IPS-15b (cell line): ENCODE measurements around the gene DHDDS.

Experiments used
- H3K27me3 ChIP-seq: one replicate; pipeline ENCODE4 v1.6.1; 2013; ENCODE audit warnings: low read length; ENCODE audit not compliant: control insufficient read depth, insufficient read depth
- H3K36me3 ChIP-seq: one replicate; pipeline ENCODE4 v1.6.1; 2013; ENCODE audit warnings: low read length; ENCODE audit not compliant: control insufficient read depth, insufficient read depth
- H3K4me1 ChIP-seq: one replicate; pipeline ENCODE4 v1.6.1; 2013; ENCODE audit warnings: mild to moderate bottlenecking, low read length; ENCODE audit not compliant: control insufficient read depth, insufficient read depth
- H3K4me3 ChIP-seq: one replicate; pipeline ENCODE4 v1.5.1; 2013; ENCODE audit warnings: low read depth, low read length
- H3K9ac ChIP-seq: one replicate; pipeline ENCODE4 v1.6.1; 2013; ENCODE audit warnings: low read depth, mild to moderate bottlenecking, low read length
- H3K9me3 ChIP-seq: one replicate; pipeline ENCODE4 v1.6.1; 2013; ENCODE audit warnings: mild to moderate bottlenecking, low read length; ENCODE audit not compliant: control insufficient read depth, insufficient read depth

DHDDS gene

DNA sequence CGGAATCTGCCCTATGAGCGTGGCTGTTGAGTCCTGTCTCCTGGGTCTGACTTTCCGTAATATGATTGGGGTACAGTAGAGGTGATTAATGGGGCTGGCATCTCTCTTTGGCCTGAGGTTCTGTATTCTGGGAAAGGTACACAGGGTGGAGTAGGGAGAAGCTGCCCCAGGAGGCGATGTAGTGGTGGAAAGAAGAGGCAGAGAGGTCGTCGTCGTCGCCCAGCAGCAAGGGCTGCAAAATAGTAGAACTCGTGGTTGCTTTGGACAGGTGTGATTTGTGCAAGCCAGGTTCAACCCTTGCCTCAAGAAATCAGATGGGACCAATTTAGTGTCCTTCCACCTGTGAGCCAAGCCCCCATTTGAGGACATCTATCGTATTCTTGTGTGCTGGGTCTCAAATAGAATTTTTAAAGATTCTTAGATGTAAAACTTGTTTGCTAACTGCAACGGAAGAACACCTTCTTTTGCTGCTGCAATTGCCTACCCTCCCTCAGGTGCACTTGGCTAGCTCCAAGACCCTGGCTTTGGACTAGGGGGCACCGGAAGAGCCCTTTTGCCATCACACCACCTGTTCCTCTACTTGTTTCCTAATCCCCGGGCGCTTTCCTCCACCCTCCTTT, 38.9 kb downstream of the DHDDS start:
- no peaks in the 10 kb centered on the region for H3K27me3 ChIP-seq
- H3K9ac ChIP-seq = no peak overlapping the region

DNA sequence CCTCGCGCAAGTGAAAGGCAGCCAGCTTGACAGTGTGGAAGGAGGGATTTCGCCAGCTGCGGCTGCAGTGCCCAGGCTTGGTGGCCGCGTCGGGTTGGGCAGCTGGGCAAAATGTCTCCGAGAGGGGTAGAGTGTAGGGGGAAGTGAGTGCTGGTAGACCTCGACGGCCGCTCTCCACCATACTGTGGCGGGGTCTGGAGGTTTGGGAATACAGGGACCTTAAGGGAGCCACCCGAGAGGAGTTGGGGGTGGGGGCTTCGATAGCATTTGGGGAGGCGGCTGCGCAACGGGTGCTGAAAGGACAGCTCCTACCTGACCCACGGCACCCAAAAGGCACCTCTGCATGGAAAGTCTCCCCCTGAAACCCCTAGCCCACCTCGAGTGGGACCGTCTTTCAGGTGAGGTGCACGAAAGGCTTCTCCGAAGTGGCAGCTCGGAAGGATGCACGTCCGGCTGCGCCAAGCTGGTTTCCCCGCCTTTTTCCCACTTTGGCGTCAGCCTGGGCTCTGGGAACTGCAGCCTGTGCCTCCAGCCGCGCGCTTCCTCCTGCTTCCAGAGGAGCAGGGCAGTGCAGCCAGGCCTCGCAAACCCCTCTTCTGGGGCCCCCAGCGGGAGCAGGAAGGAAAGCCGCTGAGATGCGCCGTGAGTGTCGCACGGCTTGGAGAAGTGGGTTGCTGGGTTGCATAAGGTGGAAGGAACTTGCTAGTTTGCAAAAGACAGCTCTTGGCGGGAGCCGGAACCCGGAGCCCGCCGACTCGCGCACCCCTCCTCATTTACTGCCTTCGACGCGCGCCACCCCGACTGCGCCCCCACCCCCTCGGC, 39.6 kb downstream of the DHDDS start:
- no peaks in the 10 kb centered on the region for H3K9me3 ChIP-seq
- H3K4me3 ChIP-seq = peak overlapping the region; percentile 80
- H3K27me3 ChIP-seq = no peaks in the 10 kb centered on the region
- peaks cover 35% of the 10 kb centered on the region for H3K36me3 ChIP-seq
- H3K4me1 ChIP-seq = peaks cover 16% of the 10 kb centered on the region
- peak overlapping the region; percentile 41 for H3K9ac ChIP-seq

More for the DNA sequence above, 38.9 kb downstream of the DHDDS start:
- H3K9me3 ChIP-seq = no peaks in the 10 kb centered on the region
- peak overlapping the region; percentile 80 for H3K4me3 ChIP-seq
- H3K4me1 ChIP-seq = peaks cover 16% of the 10 kb centered on the region
- H3K36me3 ChIP-seq = peaks cover 37% of the 10 kb centered on the region

DNA sequence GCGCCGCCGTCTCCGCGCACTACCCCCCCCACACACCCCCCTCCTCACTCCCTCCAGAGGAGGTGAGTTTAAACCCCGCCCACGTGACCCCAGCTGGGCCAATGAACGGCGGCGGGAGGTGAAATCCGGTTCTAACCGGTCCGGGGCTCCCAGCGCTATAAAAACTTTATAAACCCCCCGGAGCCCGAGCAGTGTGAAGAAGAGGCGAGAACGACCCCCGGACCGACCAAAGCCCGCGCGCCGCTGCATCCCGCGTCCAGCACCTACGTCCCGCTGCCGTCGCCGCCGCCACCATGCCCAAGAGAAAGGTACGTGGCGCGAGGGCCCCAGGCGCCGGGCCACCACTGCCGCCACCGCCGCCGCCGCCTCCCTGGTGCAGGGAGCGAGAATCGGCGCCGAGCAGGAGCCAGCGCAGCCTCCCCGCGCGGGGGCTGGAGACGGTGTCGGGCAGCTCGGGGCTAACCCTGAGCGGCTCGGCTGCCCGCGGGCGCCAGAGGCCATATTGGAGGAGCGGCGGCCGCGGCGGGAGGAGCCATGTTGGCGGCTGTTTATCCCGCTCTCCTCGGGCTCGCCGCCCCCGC, 40.3 kb downstream of the DHDDS start, which contains the start of gene HMGN2:
Gene HMGN2, plus strand, starts transcription at position 121 of the 581 bp plus-strand sequence. Its CDS starts 173 bp downstream, at position 294.
- Histone ChIP-seq H3K36me3 (peaks cover 33% of the 10 kb centered on the region), H3K9ac (peak within 1 kb of the TSS; percentile 83)

DNA sequence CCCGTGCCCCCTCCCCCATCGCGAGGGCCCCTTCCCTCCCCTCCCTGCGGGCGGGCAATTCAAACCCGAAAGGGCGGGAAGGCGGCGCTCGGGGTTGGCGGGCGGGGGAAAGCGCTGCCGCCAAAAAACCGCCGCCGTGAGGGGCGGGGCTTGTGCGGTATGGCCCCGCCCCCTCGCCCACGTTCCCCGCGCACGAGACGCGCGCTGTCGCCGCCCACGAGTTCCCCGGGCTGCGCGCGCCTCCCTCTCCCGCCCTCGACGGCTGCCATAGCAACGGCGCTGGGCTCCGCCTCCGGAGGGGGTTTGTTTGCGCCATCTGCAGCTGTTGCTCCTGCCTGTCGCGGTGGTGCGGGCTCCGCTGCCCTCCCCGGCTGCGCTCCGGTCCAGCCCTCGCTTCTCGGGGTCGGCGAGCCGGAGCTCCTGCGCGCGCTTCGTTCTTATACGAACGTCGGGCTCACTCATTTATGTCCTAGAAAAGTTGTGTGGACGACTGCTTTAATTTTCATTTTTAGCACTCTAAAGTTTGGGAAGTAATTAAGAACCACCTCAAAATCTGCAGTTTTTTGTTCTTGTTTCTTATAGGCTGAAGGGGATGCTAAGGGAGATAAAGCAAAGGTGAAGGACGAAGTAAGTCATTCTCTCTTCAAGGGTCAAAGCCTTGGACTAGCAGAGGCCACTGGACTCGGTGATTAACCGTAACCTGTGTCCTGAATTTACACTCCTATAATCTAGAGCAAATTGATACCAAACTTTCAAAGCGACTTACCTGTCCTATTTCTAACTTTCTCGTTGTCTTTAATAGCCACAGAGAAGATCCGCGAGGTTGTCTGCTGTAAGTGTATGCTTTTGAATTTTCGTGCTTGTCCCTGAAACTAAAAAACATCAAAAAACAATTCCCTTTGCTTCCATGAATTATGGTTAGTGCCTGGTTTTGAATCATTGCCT, 41.1 kb downstream of the DHDDS start:
- Histone ChIP-seq H3K4me3 (peak overlapping the region; percentile 80), H3K9me3 (no peaks in the 10 kb centered on the region), H3K27me3 (no peaks in the 10 kb centered on the region), H3K36me3 (peaks cover 33% of the 10 kb centered on the region), H3K9ac (no peak overlapping the region), H3K4me1 (peaks cover 16% of the 10 kb centered on the region)

More for the DNA sequence above, 40.3 kb downstream of the DHDDS start, which contains the start of gene HMGN2:
- Histone ChIP-seq H3K27me3 (no peaks in the 10 kb centered on the region), H3K9me3 (no peaks in the 10 kb centered on the region), H3K4me3 (peak within 1 kb of the TSS; percentile 80), H3K4me1 (peaks cover 16% of the 10 kb centered on the region)

DNA sequence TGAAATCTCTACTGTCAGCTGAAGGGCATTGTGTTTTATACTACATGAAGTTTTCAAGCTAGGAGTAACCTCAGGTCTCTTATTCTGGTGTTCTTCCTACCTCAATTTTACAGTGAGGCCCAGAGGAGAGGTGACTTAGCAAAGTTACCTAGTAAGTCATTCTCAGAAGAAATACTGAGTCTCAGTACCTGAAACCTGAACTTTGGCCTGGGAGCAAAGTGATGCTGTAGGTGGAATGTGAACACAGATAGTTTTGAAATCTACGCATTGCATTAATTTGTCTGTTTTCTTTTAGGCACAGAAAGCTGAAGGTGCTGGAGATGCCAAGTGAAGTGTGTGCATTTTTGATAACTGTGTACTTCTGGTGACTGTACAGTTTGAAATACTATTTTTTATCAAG, 42.7 kb downstream of the DHDDS start:
- Histone ChIP-seq H3K4me3 (no peak overlapping the region), H3K4me1 (peaks cover 16% of the 10 kb centered on the region), H3K36me3 (peaks cover 27% of the 10 kb centered on the region), H3K27me3 (no peaks in the 10 kb centered on the region), H3K9me3 (no peaks in the 10 kb centered on the region), H3K9ac (no peak overlapping the region)

DNA sequence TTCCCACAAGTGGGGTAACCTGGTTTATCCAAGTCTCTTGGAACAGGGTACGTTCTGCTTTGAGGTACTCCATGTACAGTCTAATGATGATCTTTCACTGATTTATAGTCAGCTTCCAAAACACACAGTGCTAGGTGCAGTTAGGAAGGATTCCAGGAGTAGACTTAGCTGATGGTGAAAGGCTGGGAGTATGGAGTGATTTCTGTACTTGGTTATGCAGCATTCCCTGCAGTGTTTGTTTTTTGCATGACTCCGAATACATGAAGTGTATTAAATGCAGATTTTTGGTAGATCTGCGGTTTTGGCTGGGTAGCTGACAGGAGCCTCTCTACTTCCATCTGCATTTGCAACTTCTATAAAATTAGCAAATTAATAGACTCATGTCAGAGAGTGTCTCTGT, 43.9 kb downstream of the DHDDS start:
- Histone ChIP-seq H3K9ac (no peak overlapping the region), H3K27me3 (no peaks in the 10 kb centered on the region), H3K4me1 (peaks cover 9% of the 10 kb centered on the region), H3K4me3 (no peak overlapping the region), H3K9me3 (no peaks in the 10 kb centered on the region), H3K36me3 (peaks cover 25% of the 10 kb centered on the region)

DNA sequence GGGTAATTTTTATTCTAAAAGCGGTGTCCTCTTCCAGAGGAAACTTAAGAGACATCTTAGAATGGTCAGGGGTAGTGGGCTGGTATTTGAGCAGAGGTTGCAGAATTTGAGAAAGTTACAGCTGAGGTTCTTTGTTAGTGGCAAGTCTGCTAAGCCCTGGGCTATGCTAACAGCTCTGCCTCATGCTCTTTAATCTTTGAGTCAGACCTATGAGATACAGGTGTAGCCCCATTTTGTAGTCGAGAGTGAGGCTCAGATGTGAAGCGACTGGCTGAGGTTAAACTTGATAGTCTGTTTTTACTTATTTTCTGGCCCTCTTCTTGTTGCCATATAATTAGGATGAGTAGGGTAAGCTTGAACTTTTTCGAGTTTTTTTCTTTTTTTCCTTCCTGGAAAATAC, 44.8 kb downstream of the DHDDS start:
- Histone ChIP-seq H3K9me3 (no peaks in the 10 kb centered on the region), H3K4me1 (peaks cover 9% of the 10 kb centered on the region), H3K36me3 (peaks cover 25% of the 10 kb centered on the region), H3K4me3 (no peak overlapping the region), H3K27me3 (no peaks in the 10 kb centered on the region), H3K9ac (no peak overlapping the region)

DNA sequence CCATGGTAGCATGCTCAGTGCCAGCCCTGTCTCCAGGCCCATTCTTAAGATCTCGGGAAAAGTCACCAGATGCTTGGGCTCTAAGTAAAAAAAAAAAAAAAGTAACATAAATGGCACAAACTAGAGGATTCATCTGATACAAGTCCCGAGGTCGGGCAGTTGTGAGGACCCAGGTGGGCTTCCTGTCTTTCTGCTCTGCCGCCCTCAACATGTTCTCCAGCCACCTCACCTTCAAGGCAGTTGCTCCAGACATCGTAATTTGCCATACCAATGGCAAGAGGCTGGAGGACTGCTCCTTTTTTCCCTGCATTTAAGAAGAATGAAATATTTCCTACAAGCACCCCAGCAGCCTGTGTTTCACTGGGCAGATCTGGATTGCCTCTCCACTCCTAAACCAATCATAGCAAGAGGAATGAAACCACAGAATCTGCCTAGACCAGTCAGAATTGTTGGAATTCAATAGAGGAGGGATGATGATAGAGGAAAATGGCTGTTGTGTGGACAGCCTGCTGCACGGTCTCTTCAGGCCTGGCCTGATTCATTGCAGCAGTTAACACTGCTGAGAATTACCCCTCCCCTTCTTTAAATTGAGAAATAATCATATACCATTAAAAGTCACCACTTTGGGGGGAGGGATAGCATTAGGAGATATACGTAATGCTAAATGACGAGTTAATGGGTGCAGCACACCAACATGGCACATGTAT, 45.5 kb downstream of the DHDDS start:
- H3K9me3 ChIP-seq = no peaks in the 10 kb centered on the region
- H3K4me1 ChIP-seq = peaks cover 9% of the 10 kb centered on the region
- no peaks in the 10 kb centered on the region for H3K27me3 ChIP-seq
- no peak overlapping the region for H3K4me3 ChIP-seq
- peaks cover 25% of the 10 kb centered on the region for H3K36me3 ChIP-seq
- H3K9ac ChIP-seq = no peak overlapping the region

DNA sequence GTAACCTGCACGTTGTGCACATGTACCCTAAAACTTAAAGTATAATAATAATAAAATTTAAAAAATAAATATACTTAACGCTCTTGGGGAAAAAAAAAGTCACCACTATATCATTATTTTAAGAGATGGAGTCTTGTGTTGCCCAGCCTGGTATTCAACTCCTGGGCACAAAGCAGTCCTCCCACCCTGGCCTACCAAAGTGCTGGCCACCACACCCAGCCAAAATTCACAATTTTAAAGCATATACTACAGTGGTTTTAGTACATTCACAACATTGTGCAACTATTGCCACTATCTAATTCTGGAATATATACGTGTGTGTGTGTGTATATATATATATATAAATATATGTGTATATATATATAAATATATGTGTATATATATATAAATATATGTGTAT, 46.0 kb downstream of the DHDDS start:
- H3K9me3 ChIP-seq = no peaks in the 10 kb centered on the region
- H3K9ac ChIP-seq = no peak overlapping the region
- H3K36me3 ChIP-seq = peaks cover 25% of the 10 kb centered on the region
- peaks cover 9% of the 10 kb centered on the region for H3K4me1 ChIP-seq
- no peak overlapping the region for H3K4me3 ChIP-seq
- no peaks in the 10 kb centered on the region for H3K27me3 ChIP-seq

DNA sequence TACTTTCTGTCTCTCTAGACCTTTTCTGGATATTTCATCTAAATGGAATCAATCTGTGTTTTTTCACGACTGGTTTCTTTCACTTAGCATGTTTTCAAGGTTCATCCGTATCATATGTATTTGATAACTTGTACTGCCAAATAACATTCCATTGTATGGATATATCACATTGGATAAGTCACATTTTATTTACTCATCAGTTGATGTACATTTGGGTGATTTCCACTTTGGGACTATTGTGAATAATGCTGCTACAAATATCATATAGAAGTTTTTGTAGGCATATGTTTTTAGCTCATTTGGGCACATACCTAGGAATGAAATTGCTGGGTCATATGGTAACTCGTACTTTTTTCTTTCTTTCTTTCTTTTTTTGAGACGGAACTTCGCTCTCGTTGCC, 46.9 kb downstream of the DHDDS start:
- Histone ChIP-seq H3K9me3 (no peaks in the 10 kb centered on the region), H3K4me1 (peaks cover 4% of the 10 kb centered on the region), H3K4me3 (no peak overlapping the region), H3K27me3 (no peaks in the 10 kb centered on the region), H3K9ac (no peak overlapping the region), H3K36me3 (peaks cover 20% of the 10 kb centered on the region)

DNA sequence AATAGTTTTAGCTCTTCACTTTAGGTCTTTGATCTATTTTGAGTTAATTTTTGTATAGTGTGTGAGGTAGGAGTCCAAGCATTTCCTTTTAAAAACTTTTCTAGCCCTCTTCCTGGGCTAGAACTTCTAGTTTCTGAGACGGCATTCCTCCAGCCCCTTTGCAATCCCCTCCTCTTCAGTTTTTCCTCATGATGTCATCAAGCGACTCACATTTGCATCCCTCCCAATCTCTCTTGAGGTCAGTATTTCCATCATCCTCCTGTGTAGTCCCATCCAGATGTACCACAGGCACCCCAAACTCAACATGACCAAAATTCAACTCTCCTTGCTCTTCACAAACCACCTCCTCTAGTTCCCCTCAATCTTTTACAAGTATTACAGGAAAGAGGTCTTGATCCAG, 50.8 kb downstream of the DHDDS start:
- no peaks in the 10 kb centered on the region for H3K4me1 ChIP-seq
- no peak overlapping the region for H3K4me3 ChIP-seq
- H3K27me3 ChIP-seq = no peaks in the 10 kb centered on the region
- no peak overlapping the region for H3K9ac ChIP-seq
- H3K36me3 ChIP-seq = no peaks in the 10 kb centered on the region
- H3K9me3 ChIP-seq = no peaks in the 10 kb centered on the region
